Activated CD4-positive, CD25-positive, alpha-beta regulatory T cell treated with anti-CD3 and anti-CD28 coated beads, Interleukin-2, amount 50 U/mL, for 24 hours (primary cell): ENCODE measurements around the gene BHLHA15.

Source experiments
- ATAC-seq, 2 donors: fragments of 150-1000 bp; cut with Tn5 transposase; one replicate each; pipeline ENCODE4 v1.10.0; 2021; ENCODE audit warnings: mild to moderate bottlenecking in 1 of 2, moderate library complexity in 1 of 2

Gene BHLHA15

GRCh38 chr7:98211221-98211675, at the start of gene BHLHA15:
Gene BHLHA15 (plus strand): TSS chr7:98211439. CDS start chr7:98212310, 871 bp downstream.
- peak in 1 of 2 donors; percentile 27 for ATAC-seq

GRCh38 chr7:98162758-98163157, 48.5 kb upstream of the BHLHA15 start:
- no peak for ATAC-seq

GRCh38 chr7:98163269-98163668, 48.0 kb upstream of the BHLHA15 start:
- no peak for ATAC-seq

- ATAC-seq = no peak
These were observed 47.3 kb upstream of the BHLHA15 start for GRCh38 chr7:98163704-98164494.

GRCh38 chr7:98165827-98166667, 45.2 kb upstream of the BHLHA15 start:
- peak; percentile 31 to 41 for ATAC-seq

GRCh38 chr7:98166668-98166970, 44.6 kb upstream of the BHLHA15 start:
- ATAC-seq = no peak

- ATAC-seq = no peak
These were observed 43.6 kb upstream of the BHLHA15 start for GRCh38 chr7:98167653-98168052.

- ATAC-seq = peak; percentile 74 to 87
These were observed 42.9 kb upstream of the BHLHA15 start for GRCh38 chr7:98168181-98168903.

GRCh38 chr7:98168904-98169621, 42.2 kb upstream of the BHLHA15 start:
- ATAC-seq = no peak

- ATAC-seq = no peak
These were observed 40.3 kb upstream of the BHLHA15 start for GRCh38 chr7:98170966-98171365.

- no peak for ATAC-seq
These were observed 39.8 kb upstream of the BHLHA15 start for GRCh38 chr7:98171449-98171848.

GRCh38 chr7:98174334-98175259, 36.6 kb upstream of the BHLHA15 start:
- no peak for ATAC-seq

- ATAC-seq = no peak
These were observed 35.8 kb upstream of the BHLHA15 start for GRCh38 chr7:98175260-98175940.

- ATAC-seq = no peak
These were observed 33.7 kb upstream of the BHLHA15 start for GRCh38 chr7:98177553-98177952.

- no peak for ATAC-seq
These were observed 32.9 kb upstream of the BHLHA15 start for GRCh38 chr7:98178321-98178720.

- ATAC-seq = no peak
These were observed 32.3 kb upstream of the BHLHA15 start for GRCh38 chr7:98178762-98179490.

- ATAC-seq = no peak
These were observed 30.5 kb upstream of the BHLHA15 start for GRCh38 chr7:98180751-98181150.

- no peak for ATAC-seq
These were observed 26.1 kb upstream of the BHLHA15 start for GRCh38 chr7:98185101-98185500.

- no peak for ATAC-seq
These were observed 24.6 kb upstream of the BHLHA15 start for GRCh38 chr7:98186452-98187137.

GRCh38 chr7:98187138-98187502, 24.1 kb upstream of the BHLHA15 start:
- no peak for ATAC-seq
